ENCODE results near the gene ULBP2.

DNA sequence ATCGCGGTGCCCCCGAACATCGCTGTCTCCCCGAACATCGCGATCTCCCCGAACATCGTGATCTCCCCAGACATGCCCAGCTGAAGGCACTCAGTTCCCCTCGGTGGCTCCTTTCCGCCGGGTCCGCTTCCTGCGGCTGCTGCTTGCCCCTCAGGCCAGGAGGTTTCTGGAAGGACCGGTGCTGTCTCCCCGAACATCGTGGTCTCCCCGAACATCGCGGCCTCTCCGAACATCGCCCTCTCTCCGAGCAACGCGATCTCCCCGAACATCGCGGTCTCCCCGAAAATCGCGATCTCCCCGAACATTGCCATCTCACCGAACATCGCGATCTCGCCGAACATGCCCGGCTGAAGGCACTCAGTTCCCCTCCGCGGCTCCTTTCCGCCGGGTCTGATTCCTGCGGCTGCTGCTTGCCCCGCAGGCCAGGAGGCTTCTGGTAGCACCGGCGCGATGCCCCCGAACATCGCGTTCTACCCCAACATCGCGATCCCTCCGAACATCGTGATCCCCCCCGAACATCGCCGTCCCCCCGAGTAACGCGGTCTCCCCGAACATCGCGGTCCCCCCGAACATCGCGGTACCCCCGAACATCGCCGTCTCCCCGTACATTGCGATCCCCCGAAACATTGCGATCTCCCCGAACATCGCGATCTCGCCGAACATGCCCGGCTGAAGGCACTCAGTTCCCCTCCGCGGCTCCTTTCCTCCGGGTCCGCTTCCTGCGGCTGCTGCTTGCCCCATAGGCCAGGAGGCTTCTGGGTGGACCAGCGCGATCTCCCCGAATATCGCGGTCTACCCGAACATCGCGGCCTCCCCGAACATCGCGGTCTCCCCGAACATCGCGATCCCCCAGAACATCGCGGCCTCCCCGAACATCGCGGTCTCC lies 22.7 kb downstream of the ULBP2 start:
- TF ChIP-seq, protein P1, sequence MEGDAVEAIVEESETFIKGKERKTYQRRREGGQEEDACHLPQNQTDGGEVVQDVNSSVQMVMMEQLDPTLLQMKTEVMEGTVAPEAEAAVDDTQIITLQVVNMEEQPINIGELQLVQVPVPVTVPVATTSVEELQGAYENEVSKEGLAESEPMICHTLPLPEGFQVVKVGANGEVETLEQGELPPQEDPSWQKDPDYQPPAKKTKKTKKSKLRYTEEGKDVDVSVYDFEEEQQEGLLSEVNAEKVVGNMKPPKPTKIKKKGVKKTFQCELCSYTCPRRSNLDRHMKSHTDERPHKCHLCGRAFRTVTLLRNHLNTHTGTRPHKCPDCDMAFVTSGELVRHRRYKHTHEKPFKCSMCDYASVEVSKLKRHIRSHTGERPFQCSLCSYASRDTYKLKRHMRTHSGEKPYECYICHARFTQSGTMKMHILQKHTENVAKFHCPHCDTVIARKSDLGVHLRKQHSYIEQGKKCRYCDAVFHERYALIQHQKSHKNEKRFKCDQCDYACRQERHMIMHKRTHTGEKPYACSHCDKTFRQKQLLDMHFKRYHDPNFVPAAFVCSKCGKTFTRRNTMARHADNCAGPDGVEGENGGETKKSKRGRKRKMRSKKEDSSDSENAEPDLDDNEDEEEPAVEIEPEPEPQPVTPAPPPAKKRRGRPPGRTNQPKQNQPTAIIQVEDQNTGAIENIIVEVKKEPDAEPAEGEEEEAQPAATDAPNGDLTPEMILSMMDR (IDR thresholded peaks at IDR 0.05), result no peak
- no peak for TF ChIP-seq RELA (CRISPR knock-in tag; IDR thresholded peaks at IDR 0.05; ENCODE audit: borderline replicate concordance)
- TF ChIP-seq SP1 (CRISPR knock-in tag; conservative IDR thresholded peaks at IDR 0.05), result no peak
- no peak for TF ChIP-seq MAX (CRISPR knock-in tag; IDR thresholded peaks at IDR 0.05)

All from WTC11 (cell line).